HG02970 (cell line): Measurements from ENCODE around the gene OTX2.

ENCODE experiments used
- ATAC-seq: cut with Tn5 transposase; IDR thresholded peaks from one replicate; pipeline ENCODE4 v1.9.1; 2021; ENCODE audit warnings: mild to moderate bottlenecking, moderate library complexity, moderate number of reproducible peaks; ENCODE audit not compliant: unreplicated experiment, low FRiP score

The OTX2 gene

DNA sequence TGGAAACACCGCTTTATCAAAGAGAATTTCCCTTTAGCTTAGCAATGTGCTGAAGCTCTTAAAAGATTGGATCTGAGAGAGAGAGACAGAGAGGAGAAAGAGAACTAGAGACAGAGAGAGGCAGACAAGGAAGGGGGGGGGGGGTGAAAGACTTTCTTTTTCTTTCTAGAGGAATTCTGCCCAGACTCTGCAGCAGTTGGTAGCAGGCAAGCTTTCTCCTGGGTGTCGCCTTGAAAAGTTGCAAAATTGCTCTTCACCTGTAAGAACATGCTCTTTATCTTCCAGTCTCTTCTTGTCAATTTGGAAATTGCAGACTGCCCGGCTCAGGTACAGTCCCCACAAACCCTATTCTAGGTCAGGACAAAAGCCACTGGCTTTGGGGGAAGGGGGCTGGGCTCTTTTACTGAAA is 2.9 kb upstream of the OTX2 start:
- no peak for ATAC-seq

- ATAC-seq: no peak
Observed at GRCh38 chr14:56812364-56813141, 2.3 kb upstream of the OTX2 start.

DNA sequence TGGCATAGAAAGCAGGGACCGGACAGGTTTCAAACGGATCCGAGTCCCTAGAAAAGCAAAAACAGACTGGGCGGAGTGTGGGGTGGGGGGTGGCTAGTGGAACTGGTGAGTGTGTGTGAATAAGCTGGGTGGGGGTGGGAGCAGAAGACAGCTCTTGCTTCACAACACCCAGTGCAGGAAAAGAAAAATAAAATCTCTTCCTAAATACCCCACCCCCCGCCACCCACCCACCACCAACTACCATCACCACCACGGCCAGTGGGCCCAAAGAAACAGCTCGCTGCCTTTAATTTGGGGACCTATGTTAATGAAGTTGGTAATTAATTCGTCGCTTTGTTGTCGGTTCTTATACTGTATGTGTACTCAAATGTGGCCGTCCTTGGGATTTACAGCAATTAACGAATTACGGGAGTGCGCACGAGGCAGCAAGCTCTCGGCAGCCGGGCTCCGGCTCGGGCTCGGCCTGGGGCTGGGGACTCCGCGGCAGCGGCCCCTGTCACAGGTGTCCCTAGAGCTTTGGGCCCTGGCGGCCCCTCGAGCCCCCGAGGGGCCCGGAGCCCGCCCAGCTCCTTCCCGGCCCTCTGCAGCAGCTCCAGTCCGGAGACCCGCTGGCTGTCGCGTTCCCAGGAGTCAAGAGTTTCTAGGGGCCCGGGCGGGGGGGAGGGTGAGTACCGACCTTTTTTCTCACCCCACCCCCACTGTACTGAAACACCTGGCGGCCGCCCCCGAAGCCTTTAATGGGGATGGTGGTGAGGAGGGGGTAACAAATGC is 1.5 kb upstream of the OTX2 start:
- ATAC-seq: no peak

GRCh38 chr14:56810836-56811592 is 735 bp upstream of the OTX2 start:
- no peak for ATAC-seq

DNA sequence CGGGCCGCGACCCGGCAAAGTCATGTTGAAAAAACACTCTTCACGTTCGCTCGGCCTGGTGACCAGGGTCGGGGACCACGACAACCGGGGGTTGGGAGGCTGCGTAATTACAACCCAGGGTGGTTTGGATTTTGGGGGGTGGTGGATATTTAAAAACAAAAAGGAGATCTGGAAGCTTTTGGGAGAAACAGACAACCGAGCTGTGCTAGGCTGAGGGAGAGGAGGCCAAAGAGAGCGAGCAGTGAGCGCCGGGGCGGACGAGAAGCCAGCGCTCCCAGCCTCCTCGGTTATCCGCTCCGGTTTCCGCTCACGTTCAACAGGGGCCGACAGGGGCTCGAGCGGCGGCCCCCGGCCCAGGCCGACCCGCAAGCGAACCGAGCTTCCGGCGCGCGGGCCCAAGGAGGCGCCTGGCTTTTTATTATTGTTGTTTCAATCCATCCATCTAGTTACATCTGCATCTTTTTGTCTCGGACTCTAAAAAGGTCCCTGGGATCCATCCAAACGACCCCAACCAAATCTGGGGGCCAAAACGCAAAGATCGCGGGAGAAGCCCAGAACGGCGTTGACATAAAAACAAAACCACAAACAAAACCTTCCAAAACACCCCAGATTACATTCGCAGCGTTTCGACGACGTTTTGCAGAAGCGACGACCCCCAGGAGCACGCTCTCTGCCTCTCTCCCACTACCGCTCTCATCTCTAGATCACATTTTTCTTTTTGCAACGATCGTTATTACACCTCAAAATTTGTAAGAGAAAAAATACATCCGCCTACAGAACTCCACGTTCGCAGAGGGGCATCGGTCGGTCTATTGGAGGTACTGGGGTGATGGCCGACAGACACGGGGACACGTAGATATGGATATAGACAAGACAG is 771 bp downstream of the OTX2 start:
- ATAC-seq: no peak

GRCh38 chr14:56808383-56809269 is 1.7 kb downstream of the OTX2 start:
- ATAC-seq: no peak

DNA sequence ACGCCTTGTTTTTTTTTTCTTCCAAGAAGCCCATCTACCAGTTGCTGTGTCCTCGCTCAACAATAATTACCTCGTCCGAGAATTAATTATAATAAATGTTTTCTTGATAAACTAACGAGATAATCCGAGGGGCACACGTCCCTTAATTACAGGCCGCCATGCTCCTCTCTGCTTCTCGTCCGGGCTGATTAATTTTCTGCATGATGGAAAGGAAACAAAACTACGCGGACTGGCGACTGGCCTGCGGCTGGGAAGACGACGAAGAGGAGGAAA is 2.2 kb downstream of the OTX2 start:
- no peak for ATAC-seq

DNA sequence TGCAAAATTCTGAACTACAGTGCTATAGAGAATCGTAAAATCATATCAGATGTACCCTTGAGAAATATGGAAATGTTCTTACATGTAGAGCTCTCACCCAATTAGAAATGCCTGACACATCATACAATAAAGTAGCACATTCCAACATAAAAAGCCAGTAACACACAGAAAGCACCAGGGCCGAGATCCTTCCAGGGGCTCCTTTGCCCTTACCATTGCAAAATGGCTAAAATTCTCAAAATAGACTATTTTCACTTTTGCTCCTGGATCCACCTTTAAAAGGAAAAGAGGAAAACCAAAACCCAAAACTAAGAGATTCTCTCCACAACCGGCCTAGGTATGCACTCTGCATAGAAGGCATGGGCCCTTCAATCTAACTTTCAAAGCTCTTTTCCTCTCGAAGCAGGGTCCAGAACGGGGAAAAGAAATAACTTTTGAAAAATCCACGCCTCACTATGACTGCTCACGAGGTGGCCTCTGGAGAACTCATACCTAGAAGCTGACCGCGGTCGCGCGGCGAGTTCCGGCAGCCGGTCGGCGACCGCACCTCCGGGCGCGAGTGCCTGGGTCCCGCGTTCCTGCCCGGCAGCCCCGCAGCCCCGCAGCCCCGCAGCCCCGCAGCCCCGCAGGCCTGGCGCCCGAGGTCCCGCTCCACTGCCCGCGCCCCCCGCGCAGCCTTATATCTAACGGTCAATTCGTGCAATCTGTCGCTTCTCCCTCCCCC is 2.7 kb downstream of the OTX2 start:
- ATAC-seq: no peak

DNA sequence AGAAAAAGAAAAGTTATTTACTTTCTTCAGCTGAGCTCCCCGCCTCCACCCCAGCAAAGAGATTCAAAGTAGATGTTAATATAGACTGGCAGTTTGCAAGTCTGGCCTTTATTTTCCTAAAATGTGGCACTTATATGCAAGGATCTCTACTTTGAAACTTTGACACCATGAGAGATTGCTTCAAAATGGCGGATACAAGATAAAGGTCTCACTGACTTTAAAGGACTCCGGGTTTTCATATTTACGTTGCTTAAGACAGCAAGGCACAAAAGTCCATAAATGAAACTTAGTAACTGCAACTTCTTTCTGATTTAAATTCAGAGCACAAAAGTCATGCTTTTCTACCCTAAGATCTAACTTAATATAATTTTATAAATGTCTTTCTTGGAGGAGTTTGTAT is 3.5 kb downstream of the OTX2 start:
- ATAC-seq: no peak

- ATAC-seq: no peak
Observed at GRCh38 chr14:56805992-56806727, 4.1 kb downstream of the OTX2 start.

GRCh38 chr14:56805201-56805991 is 4.9 kb downstream of the OTX2 start:
- ATAC-seq: no peak

DNA sequence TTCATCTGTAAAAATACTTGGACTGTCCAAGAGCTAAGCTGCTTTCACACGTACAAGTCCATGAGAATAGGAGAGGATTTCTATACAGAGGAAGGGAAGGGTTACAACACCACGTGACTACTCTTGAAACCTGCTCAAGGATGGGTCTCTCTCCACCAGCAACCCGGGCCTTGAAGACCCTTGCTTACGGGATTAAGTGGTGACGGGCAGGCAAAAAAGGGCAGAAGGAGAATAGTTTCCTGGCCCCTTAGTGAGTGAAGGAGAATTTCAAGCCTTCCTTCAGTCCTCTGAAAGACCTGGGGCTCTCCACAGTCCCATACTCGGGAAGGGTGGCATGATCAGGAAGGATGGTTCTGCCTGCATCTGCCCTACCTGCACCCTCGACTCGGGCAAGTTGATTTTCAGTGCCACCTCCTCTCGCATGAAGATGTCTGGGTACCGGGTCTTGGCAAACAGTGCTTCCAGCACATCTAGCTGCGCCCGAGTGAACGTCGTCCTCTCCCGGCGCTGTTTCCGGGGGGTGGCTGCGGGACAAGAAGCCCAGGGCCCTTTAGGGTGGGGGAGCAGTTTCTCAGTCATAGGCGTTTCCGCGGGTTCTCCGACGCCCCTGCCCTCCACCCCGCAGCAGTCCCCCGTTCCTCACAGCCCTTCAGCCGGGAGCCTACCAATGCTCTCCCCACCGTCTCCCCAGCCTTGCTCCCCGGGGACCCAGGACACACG is 6.3 kb downstream of the OTX2 start:
- no peak for ATAC-seq

GRCh38 chr14:56801920-56802319 is 8.4 kb downstream of the OTX2 start:
- no peak for ATAC-seq

GRCh38 chr14:56799343-56799645 is 11.0 kb downstream of the OTX2 start:
- no peak for ATAC-seq

DNA sequence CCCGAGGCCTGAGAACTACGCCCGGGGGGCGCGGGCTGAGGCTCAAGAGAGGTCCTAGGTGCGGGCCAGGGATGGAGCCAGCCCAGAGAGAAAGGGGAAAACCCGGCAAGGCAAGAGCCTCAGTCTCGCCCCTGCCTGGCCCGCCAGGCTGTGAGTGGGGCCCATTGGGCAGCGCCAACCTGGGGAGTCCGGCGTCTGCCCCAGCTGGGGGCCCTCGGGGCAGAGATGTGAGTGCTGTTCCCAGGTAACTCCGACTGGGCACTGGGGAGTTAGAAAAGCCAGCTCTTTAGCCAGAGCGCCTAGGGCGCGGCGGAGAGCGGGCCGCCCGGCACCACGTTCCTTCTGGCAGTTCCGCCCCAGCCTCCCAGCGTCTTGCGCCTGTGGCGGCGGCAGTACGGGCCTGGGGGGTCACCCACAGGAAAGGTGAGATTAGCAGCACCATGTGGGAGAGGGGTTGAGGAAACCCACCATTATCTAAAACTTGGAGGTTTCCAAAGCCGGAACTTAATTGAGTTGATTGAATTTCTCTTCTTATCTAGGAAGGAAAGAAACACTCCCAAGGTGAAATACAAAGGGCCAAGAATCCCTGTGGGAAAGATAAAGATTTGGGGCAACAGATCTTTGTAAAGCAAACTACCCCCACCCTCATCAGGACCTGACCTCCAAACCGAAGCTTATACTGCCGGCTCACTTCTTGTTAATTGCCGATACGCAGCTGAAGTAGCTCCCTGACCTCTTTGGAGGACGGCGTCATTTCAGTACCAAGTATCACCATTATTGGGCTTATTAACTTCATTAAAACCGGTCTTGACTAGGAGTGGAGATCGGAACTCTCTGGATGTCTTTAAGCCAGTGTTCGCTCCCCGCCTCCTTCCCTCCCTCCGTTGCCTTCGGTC is 11.6 kb downstream of the OTX2 start:
- no peak for ATAC-seq
